Left renal pelvis (tissue), 4 donors: ENCODE data around the gene MLXIP. TPM values are rescaled to one million over a fixed set of nuclear protein-coding genes. Genes with fewer than 3 reads are reported as not detected.
"Not testable (repeated sequence)": the region's sequence is repeated elsewhere in the genome, so short reads cannot be mapped to it uniquely, and the experiment has no call there.

Experiments
- DNase-seq, 4 donors: peaks; one replicate each; pipeline ENCODE4 v3.0.0-alpha.2; 2013; ENCODE audit warnings: low read depth in 4 of 4, low spot score in 3 of 4
- polyA plus RNA-seq, 4 donors: library from polyadenylated mRNA; unstranded; fragments of 120-200 nt; gene quantifications; one replicate each; pipeline ENCODE4 v1.2.1, GENCODE V29; 2013; ENCODE audit not compliant: insufficient read length in 4 of 4

MLXIP gene
- polyA plus RNA-seq, 4 donors: 29.1 to 46.8 (median 31.9) TPM

DNA sequence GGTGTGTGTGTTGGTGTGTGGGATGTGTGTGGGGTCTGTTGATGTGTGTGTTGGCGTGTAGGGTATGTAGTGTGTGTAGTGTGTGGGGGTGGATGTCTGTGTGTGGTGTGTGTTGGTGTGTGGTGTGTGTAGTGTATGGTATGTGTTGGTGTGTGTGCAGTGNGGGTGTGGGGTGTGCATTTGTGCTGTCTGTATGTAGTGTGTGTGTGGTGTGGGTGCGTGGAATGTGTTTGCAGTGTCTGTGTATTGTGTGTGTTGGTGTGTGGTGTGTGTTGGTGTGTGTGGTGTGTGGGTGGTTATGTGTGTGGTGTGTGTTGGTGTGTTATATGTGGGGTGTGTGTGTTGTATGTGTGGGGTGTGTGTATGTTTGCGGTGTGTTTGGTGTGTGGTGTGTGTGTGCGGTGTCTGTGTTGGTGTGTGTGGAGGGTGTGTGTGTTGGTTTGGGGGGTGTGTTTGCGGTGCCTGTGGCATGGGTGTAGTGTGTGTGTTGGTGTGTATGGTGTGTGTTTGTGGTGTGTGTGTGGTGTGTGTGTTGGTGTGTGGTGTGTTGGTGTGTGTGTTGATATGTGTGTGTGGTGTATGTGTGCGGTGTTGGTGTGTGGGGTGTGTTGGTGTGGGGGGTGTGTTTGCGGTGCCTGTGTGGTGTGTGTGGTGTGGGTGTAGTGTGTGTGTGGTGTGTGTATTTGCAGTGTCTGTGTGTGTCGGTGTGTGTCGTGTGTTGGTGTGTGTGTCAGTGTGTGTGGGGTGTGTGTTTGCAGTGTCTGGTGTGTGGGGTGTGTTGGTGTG, 14.7 kb downstream of the MLXIP start:
- no peak for DNase-seq

DNA sequence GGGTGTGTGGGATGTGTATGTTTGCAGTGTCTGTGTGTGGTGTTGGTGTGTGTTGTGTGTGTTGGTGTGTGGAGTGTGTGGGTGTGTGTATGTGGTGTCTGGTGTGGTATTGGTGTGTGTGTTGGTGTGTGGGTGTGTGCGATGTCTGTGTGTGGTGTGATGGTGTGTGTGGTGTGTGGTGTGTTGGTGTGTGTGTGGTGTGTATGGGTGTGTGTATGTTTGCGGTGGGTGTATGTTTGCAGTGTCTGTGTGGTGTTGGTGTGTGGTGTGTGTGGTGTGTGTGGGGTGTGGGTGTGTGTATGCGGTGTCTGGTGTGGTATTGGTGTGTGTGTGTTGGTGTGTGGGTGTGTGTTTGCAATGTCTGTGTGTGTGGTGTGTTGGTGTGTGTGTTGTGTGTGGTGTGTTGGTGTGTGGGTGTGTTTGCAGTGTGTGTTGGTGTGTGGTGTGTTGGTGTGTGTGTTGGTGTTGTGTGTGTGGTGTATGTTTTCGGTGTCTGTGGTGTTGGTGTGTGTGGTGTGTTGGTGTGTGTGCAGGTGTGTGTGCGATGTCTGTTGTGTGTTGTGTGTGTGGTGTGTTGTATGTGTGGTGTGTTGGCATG, 15.7 kb downstream of the MLXIP start:
- DNase-seq: no peak

DNA sequence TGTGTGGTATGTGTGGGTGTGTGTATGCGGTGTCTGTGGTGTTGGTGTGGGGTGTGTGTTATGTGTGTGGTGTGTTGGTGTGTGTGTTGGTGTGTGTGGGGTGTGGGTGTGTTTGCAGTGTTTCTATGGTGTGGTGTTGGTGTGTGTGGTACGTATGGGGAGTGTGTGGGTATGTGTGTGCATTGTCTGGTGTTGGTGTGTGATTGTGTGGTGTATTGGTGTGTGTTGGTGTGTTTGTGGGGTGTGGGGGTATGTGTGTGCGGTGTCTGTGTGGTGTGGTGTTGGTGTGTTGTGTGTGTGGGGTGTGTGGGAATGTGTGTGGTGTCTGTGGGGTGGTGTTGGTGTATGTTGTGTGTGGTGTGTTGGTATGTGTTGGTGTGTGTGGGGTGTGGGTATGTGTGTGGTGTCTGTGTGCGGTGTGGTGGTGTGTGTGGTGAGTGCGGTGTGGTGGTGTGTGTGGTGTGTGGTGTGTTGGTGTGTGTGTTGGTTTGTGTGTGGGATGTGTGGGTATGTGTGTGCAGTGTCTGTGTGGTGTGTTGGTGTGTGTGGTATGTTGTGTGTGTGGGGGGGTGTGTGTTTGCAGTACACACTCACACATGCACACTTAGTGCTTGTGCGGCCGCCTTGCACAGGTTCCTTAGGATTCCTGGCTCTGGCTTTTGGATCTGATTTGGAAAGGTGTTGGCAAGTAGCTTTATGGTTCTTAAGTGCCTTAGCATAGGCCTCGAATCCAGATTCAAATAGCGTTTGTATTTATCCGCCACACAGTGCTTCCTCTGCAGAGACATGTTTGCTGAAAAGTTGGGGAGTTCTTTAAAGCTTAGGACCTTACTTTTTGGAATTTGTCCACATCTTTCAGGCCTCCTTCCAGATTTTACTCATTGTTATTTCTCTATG, 16.4 kb downstream of the MLXIP start:
- DNase-seq: no peak

DNA sequence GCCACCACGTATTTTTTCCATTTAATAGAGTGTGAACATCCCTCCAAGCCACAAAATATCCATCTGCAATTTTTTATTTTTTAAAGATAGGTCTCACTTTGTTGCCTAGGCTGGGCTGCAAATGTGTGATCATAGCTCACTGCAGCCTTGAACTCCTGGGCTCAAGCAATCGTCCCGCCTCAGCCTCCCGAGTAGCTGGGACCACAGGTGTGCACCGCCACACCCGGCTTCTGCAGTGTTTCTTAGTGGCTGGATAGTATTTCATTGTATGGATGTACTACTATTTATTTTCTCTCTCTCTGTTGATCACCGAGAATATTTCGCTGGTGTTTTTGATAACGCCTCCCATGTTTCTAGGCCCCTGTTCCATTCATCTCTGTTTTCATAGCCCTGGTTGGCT, 17.5 kb downstream of the MLXIP start:
- DNase-seq: no peak

DNA sequence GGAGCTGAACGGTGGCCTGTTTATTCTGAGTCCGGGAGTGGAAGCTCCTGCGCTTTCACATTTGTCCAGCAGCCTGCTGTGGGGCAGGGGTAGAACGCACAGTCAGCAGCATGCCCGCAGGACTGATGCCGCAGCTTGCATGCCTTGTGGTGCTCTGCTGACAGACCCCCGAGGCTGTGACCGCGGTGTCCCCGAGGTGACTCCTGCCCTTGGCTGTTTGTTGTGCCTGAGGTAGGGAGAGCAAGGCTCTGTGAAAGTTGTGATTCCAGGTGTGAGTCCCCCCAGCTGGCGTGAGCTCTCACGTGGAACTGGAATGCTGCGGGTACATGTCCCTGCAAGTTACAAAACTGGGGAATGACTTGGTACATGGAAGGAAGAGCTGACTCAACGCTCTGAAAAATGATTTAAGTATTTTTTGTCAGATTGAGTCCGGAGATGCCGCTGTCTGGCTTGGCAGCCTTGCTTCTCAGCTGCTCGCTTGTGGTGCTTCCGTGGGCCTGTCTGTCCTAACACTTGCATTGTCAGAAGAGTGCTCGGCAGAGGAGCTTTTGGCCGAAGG, 18.1 kb downstream of the MLXIP start:
- DNase-seq: no peak

DNA sequence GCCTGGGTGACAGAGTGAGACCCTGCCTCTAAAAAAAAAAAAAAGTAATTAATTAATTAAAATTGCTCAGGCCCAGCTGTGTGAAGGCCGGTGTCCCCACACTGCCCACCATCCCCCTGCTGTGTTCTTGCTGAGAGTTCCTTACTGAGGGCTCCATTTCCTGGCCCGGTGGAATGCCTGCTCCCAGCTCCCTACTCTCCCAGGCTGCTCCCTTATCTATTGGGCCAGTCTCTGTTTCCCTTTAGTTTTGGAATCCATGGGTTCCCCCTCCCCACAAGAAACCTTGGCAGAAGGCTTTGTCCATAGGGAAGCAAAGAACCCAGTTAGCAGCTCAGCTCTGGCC, 19.0 kb downstream of the MLXIP start:
- no peak for DNase-seq

DNA sequence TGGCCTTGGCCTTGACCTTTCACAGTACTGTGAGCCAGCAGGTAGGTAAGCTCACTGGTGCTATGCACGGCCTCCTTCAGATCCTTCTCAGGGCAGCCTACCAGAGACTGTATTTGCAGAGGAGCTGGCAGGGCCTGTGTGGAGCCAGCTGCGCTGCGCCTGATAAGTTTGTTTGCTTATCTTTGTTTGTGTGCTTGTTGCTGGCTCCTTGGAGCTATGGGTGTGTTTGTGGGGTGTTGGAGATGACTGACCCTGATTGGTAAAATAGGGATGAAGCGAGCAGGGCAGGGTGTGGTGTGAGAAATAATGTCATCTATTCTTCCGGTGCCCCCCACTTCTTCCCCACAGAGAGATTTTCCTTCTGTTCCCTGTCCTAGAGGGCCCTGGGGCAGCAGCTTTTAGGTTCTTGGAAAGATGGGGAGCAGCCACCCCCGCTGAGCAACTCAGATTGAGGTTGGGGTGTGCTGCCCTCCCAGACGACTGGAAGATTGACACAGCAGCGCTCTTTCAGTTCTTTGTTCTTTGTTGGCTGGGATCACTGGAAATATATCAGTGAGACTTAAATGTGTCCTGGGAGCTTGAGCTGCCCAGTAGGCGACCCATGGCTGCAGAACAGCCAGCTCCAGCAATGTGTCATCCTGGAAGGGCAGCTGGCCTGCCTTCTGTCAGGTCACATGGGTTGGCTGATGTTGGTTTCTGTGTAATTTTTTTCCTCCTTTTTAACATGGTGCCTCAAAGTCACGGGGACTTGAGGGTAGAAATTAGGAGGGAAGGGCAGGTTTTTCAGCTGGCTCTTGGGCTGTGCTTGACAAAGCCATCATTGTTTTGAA, 19.6 kb downstream of the MLXIP start:
- DNase-seq: no peak

DNA sequence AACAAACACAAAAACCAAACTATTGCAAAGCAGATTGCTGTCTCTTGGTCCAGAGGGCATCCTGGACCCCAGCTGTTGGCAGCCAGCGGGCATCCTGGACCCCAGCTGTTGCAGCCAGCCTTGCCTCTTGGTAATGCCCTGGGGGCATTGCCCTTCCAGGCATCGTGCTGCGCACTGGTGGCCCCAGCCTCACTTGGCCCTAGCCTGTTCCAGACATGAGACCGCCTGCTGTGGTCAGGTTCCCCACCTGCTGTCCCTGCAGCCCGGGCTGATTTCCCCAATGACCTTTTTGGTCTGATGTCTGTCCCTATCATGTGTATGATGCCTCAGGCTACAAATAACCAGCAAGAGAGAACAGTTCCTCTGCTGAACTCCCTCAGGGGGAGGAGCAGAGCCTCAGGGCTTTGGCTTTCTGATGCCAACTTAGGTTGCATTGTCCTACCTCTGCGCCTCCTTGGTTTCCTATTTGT, 20.8 kb downstream of the MLXIP start:
- DNase-seq: no peak

DNA sequence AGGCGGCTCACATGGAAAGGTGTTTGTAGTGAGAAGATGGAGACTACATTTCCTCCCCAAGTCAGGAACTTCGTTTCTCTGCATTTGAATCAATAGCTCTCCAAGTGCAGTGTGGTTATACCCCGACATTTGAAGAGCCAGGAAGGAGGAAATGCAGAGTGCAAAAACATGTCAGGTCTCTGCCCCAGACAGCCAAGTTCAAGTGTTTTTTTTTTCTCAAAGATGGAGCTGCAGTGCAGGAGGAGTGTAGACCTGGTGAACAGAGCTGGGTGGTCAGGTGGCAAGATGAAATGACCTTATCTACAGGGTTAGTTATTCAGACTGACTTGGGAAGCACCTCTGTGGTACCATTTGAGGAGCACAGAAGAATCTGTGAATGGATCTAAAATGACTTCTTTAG, 21.3 kb downstream of the MLXIP start:
- no peak for DNase-seq

DNA sequence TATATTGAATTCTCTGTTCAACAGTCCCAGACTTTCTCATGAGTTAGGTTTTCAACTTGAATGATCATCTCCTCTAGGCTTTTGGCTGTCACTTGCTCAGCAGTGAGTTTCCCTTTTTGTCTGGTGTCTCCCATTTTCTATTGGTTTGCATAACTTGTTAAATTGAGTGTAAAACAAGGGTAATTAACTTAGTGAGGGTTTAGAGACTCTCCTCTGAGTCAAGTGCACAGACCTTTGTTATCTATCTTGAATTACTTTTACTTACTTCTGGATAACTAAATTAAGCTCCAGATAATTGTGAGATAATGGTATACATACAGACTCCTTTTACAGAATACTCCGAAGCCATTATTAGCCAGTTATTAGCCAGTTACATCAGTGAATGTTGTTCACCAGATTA, 22.0 kb downstream of the MLXIP start:
- DNase-seq: no peak

DNA sequence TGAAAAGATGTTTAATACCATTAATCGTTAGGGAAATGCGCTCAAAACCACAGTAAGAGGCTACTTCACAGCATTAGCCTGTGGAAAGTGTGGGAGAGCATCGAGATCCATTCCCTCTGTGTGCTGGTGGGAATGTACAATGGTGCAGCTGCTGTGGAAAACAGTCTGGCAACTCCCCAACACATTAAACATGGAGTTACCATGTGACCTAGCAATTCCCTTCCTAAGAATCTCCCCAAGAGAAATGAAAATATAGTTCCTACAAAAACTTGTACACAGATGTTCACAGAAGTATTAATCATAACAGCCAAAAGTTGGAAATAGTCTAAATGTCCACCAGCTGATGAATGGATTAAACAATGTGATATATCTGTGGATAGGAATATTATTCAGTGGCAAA, 23.8 kb downstream of the MLXIP start:
- no peak for DNase-seq

DNA sequence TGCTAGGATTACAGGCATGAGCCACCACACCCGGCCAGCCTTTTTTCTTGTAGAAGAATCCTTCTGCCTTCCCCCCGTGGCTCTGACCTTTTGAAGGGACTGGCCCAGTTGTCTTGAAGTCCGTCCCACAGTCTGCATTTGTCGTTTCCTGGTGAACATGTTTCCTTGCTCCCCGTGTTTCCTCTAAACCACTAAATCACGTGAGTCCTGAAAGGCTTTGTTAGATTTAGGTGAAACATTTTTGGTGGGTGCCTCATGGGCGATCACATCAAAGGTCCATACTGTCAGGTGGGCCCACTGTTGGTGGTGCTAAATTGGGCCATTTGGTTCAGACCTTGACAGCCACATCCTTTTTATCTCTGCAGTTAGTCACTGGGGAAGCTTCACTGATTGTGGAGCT, 26.3 kb downstream of the MLXIP start:
- no peak for DNase-seq

DNA sequence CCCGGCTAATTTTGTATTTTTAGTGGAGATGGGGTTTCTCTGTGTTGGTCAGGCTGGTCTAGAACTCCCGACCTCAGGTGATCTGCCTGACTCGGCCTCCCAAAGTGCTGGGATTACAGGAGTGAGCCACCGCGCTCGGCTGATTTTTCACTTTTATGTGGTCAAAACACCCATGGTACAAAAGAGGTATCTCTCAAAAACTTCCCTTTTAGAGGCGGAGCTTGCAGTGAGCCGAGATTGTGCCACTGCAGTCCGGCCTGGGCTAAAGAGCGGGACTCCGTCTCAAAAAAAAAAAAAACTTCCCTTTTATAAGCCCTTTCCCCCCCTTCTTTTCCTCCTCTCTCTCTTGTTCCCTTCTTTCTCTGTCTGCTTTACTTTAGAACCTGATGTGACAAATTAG, 26.9 kb downstream of the MLXIP start:
- not testable (repeated sequence) for DNase-seq

DNA sequence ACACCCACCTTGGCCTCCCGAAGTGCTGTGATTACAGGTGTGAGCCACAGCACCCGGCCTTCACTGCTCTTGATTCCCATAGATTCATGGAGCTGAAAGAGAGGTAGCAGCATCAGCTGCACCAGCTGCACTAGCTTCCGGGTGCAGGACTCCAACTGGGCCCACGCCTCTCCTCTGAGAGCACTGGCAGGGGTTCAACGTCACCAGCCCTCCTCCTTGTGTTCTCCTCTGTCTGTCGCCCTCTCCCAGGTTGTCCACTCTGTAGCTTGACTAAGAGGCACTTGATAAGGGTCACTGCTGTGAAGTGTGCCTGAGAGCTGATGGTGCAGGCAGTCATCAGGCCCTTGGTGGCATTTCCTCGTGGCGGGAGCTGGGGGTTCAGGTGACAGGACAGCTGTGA, 28.3 kb downstream of the MLXIP start:
- DNase-seq: no peak

DNA sequence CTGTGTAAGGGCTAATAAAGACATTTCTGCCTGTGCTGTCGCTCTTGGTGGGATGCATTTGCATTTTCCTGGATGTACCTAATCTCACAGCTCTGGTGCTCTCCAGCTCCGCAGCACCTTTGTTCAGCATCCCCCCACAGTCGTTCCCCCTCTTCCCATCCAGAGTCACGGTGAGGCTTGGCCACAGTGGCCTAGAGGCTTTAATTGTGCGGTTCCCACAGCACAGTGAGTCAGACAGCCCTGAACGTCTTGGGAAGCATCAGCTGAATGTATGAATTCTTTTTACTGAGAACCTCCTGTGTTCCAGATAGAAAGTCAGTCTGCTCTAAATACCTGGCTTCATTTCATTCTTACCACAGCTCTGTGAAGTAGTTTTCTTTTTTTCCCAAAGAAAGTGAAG, 28.7 kb downstream of the MLXIP start:
- no peak for DNase-seq

DNA sequence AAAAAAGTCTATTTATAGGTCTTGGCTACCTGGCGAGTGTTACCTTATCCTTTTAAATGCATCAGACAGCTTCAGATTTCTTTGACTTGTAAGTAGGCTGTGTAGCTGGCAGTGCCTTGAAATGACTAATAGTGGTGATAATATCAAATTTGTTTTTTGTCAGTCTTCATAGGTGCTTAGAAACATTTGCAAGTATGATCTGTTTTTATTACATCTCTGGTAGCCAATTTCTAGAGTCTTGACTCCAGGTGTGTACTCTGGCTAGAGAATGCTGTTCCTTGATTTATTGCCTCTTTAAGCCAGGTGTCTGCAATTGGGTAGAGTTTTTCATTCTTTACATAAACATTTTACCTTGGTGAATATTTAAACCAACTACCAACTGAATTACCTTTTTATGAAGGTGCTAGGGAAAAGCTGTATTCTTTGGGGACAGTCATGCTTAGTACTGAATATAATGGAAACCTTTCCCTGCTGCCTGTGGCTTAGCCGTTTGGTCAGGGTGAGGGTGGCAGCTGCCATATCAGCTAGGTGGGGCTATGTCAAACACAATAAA, 32.6 kb downstream of the MLXIP start:
- no peak for DNase-seq

DNA sequence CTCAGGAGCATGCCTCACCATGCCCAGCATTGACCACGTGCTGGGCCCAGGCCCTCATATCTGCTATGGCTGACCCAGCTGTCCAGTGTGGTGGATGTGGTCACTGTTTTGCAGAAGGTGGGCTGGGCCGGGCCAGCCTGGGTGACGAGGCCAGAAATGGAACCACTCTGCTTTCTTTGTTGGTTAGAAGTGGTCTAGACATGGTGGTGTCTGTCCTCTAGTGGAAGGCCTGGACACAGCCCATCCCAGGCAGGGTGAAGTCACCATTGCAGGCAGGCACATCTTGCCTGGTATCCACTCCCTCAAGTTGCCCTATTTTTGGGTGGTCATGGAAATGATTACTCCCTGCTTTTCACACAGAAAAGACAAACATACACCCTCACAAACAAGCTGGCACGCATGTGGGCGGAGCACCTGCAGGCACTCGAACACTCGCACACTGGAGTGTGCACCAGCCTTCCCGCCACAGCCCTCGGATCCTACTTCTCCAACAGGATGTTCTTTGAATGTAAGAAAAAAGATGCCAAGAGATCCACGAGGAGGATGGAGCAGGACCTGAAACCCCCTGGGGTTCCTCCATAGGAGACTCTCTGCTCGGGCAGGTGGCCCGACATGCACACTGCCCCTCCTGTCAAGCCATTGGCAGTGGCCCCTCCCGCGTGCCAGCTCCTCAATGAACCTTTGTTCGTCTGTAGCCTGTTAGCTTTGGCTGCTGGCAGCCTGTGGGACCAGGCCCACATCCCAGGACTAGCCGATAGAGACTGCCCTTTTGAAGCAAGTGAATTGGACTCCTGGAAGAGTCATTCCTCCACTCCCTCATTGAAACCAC, 38.4 kb downstream of the MLXIP start:
- DNase-seq: no peak

DNA sequence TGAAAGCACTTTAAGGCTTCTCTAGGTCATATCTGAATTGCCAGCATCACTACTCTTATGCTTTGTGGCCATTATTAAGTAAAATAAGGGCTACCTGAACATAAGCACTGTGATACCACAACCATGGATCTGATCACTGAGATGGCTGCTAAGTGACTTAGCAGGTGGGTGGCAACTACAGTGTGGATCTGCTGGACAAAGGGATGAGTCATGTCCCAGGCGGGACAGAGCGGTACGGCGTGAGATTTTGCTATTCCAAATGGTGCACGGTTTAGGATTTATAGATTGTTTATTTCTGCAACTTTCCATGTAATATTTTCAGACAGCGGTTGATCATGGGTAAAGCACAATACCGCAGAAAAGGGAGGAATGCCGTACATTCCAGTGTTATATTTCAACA, 39.4 kb downstream of the MLXIP start:
- no peak for DNase-seq

DNA sequence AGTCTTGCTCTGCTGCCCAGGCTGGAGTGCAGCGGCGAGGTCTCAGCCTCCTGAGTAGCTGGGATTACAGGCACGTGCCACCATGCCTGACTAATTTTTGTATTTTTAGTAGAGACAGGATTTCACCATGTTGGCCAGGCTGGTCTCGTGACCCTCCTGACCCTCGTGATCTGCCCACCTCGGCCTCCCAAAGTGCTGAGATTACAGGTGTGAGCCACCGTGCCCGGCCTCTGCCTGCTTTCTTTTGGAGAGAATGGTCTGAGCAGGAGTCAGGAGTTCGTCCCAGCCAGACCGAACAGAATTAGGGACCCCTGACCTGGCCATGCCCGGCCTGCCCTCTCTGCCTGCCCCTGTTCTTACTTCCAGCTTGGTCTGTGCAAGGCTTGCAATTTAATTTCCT, 42.8 kb downstream of the MLXIP start:
- not testable (repeated sequence) for DNase-seq
